CD1c-positive myeloid dendritic cell (primary cell): ENCODE results near the gene NPPC.

Source experiments
- DNase-seq: peaks from one replicate; pipeline ENCODE4 v3.0.0-alpha.2; 2016; ENCODE audit errors: extremely low spot score

The NPPC gene

DNA sequence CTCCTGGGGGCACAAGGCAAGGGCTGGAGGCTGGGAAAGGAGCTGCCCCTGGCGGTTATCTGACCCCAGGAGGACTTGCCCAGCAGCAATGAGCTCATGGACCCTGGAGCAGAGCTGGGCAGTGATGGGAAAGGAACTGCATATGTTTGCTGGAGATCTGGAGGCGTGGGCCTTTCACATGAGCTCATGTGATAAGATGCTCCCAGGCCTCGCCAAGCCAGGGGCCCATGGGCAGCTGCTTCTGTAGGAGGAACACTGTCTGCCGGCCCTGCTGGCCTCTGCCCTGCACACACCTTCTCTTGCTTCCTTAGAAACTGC lies 9.0 kb upstream of the NPPC start:
- DNase-seq: no peak

DNA sequence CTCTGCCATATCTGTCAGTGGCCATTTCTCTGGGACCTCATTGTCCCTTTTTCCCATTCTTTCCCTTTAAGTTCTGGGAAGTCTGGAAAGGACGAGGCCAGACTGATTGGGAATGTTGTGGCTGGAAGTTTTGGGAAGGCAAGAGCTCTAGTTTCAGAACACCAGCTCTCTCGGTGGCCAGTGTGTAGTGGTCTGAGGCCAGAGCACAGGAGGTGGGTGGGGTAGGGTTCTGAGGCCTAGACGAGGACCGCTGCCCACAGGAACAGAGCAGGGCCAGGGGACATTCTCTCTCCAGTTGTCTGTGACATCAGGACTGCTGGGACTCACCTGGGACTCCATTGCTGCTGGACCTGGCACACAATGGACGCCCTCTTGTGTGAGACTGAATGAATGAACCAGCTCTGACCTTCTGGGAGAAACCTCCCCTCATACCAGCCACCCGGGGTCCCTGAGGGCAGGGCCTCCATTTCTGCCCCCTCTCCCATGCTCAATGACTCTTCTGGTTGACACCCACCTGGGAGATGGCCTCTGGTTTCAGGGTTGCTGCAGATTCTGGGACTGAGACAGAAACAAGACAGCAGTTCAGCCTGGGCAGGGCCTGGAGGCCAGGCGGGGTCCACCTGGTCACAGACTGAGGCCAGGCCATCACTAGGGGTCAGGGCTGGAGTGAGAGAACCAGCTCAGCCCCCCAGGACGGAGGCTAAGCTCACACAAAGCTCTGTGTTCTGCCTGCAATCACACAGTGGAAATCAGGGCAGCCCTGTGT lies 8.4 kb upstream of the NPPC start:
- no peak for DNase-seq

DNA sequence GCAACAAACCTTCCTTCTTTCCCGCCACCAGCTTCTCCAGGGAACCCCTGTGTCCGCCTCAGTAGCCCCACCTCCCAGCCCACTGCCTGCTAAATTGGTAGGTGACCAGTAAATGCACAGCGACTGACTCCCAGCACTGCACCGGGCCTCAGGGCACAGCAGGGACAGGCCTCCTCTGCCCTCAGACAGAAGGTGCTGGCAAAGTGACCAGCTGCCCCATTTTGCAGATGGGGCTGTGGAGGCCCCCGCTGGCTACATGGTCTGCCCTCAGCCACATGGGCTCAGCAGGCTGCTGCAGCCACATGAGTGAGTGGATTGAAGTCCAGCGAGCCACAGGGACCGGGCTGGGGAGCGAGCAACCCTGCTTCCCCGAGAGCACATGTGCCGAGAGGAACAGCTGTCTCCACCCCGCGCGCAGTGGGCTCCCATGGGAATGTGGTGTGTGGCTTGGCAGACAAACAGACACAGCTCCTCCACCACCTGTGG lies 7.8 kb upstream of the NPPC start:
- no peak for DNase-seq

GRCh38 chr2:231932985-231933915 lies 7.1 kb upstream of the NPPC start:
- DNase-seq: no peak

GRCh38 chr2:231932711-231932970 lies 6.4 kb upstream of the NPPC start:
- no peak for DNase-seq

GRCh38 chr2:231931481-231931915 lies 5.3 kb upstream of the NPPC start:
- no peak for DNase-seq

- no peak for DNase-seq
These were observed 4.5 kb upstream of the NPPC start for GRCh38 chr2:231930593-231931281.

GRCh38 chr2:231929961-231930592 lies 3.9 kb upstream of the NPPC start:
- DNase-seq: no peak

- no peak for DNase-seq
These were observed 2.9 kb upstream of the NPPC start for GRCh38 chr2:231928901-231929725.

DNA sequence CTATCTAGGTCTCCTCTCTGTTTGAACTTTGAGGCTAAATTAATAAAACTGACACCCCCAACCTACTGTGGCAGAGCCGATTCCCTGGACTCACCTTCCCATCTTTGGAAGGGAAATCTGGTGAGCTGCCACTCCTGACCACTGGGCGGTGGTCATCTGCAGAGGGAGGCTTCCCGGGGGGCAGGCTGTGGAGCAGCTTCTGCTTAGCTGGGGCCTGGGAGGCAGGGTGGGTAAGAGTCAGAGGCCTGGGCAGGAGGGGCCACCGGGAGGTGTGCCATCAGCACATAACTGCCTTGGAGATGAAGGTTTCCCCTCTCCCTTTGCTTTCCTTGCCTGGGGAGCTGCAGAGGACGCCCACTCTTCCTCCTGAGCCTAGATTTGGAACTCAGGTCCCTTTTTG lies 2.3 kb upstream of the NPPC start:
- no peak for DNase-seq

- DNase-seq: no peak
These were observed 1.3 kb upstream of the NPPC start for GRCh38 chr2:231927566-231927890.

DNA sequence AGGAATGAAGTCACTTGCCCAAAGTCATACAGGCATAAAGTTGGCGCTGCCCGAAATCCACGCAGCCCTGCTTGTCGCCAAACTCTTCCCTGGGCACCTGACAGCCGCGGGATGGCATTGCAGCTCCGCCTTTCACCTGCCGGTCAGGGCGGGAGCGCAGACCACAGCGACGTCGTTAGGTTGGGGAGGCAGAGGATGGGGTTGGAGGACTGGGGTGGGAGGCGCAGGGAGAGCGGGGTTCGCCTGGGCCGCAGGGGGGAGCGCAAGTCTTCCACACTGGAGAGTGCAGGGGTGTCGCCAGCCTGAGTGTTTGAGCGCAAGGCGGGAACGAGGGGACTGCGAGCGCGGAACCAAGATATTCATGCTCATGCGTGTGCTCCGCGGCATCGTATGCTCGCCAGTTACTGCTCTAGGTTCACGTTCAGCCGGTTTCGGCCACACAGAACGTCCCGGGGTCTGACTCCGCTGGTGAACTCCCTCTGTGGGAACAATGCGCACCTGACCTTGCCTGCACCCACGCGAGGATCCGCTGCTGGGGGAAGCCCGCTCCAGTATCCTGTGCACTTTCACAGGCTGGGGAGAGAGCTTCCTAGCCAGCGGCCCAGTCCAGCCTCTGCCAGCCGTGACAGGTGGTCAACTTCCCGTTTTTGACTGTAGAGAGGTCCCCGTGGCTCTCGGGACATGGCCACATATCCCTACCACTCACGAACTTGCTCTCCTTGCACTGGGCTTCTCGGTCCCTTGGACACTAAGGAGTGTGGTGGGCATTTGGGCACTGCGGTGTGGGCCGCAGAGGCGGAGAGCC lies 767 bp upstream of the NPPC start:
- DNase-seq: peak; percentile 25

DNA sequence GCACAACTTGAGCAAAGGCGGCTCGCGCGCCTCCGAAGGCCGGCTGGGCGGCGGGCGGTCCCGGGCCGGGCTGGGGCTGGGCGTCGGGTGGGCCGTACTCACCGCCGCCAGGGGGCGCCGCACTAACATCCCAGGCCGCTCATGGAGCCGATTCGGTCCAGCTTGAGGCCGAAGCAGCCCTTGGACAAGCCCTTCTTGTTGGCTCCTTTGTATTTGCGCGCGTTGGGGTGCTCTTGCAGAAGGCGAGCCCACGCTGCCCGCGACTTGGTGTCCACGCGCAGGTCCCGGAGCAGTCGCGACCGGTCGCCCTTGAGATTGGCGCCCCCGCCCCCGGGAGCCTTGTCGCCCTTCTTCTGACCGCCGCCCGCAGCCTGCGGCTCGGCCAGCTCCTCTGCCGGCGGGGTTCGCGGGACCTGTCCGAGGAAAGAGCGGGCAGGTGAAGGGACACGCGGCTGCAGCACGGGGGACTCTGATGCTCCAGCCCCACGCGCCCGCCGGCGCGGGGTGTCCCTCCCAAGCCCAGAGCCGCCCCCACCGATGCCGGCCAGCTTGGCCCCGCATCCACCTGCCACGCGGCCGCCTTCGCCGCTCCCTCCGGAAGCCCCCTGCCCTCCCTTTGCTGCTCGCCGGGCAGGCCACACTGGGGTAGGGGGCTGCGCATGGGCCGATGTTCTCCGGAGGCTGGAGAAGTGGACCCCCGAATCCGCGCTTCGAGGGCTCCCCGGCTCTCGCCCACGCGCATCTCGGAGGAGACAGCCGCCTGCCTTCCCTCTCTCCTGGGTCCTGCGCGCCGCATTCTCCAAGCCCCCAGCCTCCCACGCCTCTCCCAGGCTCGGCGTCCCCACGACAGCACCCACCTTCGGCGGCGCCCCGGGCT lies 655 bp downstream of the NPPC start:
- DNase-seq: peak; percentile 79

DNA sequence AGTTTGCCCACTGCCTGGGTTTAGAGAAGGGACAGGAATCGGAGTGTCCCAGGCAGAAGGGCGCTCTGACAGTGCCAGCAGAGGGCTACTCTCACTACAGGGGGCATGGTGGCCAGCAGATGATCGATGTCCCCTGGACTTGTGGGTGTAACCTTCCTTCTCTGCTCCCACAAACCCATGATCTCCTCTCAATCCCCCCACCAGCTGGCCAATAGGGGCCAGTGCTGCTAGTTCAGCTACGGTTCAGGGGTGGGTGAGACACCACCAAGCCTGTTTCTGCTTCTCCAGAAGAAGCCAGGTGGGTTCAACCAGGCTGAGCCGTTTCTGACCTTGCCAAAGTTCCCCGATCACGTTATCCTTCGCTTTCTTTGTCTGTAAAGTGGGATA lies 1.3 kb downstream of the NPPC start:
- no peak for DNase-seq

DNA sequence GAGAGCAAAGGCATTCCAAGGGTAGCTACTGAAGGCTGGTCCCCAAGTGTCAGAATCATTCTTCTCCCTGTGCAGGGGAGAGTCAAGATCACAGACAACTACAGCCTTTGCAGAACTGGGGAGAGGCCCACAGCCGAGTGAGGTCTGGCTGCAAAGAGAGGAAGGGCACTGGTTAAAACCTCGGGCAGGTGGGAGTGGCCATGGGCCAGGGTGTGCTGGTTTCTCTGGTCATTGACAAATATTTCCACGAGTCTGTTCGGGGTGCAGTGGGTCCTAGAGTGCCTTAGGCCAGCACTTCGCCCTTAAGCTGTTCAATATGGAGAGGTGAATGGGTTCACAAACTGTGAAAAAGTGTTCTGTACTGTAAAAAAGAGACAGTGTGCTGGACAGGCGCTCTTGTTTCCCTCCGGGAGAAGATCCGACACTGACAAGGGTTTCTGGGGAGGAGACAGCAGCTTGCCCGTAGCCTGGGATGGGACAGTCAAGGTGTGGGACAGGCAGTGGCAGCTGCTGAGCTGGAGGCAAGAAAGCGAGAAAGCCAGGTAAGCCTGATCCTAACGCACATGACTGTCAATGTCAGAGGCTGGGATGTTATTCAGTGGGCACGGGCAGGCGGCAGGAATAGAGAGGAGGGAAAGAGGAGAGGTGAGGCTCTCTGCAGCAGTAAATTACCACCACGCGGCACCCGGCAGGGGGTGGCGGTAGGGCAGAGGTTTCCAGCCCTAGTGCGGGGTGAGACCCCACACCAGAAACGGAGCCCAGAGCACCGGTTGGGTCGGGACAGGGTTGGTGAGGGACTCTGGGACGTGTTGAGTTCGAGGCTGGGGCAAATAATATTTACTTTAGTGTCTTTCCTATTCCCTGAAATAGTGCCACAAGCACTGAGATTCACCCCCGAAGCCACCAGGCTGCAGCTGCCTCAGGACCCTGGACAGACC lies 2.0 kb downstream of the NPPC start:
- DNase-seq: no peak

- no peak for DNase-seq
These were observed 3.2 kb downstream of the NPPC start for GRCh38 chr2:231923010-231923344.

- DNase-seq: no peak
These were observed 3.7 kb downstream of the NPPC start for GRCh38 chr2:231922311-231923009.

DNA sequence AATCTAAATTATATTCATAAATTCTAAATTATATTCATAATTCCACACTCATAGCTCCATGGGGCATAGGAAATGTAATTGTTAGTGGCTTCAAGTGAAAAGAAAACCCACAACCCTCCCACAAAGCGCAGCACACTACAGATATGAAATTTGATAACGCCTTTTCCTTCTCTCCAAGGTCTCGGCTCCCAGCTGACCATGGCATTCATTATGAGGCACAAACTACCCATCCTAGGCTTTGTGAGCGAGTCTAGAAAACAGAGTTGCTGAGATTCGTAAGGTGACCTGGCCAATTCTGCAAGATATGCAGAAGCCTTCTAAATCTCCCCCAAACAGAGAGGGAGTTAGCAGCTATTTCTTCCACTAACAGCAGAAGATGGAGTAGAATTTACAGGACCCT lies 5.4 kb downstream of the NPPC start:
- no peak for DNase-seq
